Brain microvascular endothelial cell (primary cell): ENCODE data around the gene AHRR.

Experiments used
- DNase-seq: peaks from one replicate; pipeline ENCODE4 v3.0.0-alpha.2; 2020
- H3K27ac ChIP-seq: fragments of 250-450 bp; sonication (Bioruptor Pico); 2 replicates; pipeline ENCODE4 v1.5.1; 2020; ENCODE audit warnings: mild to moderate bottlenecking, moderate library complexity
- H3K27me3 ChIP-seq: fragments of 250-450 bp; sonication (Bioruptor Pico); replicated peaks from 2 replicates; pipeline ENCODE4 v1.5.1; 2020; ENCODE audit warnings: mild to moderate bottlenecking
- H3K36me3 ChIP-seq: fragments of 250-450 bp; sonication (Bioruptor Pico); replicated peaks from 2 replicates; pipeline ENCODE4 v1.5.1; 2020; ENCODE audit warnings: mild to moderate bottlenecking
- H3K4me3 ChIP-seq: 2 replicates; pipeline ENCODE4 v1.5.1; 2011; ENCODE audit warnings: low read depth, mild to moderate bottlenecking, control low read depth, low read length, moderate library complexity
- CTCF ChIP-seq: IDR thresholded peaks from 2 replicates; pipeline ENCODE4 v1.5.1; 2011; ENCODE audit warnings: low read depth, mild to moderate bottlenecking, moderate library complexity, low read length, control low read depth, inconsistent platforms; ENCODE audit errors: missing control alignments
- in situ Hi-C: cut with HindIII; loops from 2 replicates; pipeline ENCODE4 v1.10.0; 2017; ENCODE audit warnings: low sequenced_read_pairs, low pct_ligation_motif_present

The AHRR gene

GRCh38 chr5:322281-322941, 897 bp downstream of the AHRR start:
- in situ Hi-C loops = no loop called here
- TF ChIP-seq CTCF = no peak
- Histone ChIP-seq H3K4me3 (peak overlapping the region; percentile 64), H3K27me3 (peaks cover 4% of the 10 kb centered on the region), H3K27ac (no peak overlapping the region), H3K36me3 (no peaks in the 10 kb centered on the region)
- no peak for DNase-seq

DNA sequence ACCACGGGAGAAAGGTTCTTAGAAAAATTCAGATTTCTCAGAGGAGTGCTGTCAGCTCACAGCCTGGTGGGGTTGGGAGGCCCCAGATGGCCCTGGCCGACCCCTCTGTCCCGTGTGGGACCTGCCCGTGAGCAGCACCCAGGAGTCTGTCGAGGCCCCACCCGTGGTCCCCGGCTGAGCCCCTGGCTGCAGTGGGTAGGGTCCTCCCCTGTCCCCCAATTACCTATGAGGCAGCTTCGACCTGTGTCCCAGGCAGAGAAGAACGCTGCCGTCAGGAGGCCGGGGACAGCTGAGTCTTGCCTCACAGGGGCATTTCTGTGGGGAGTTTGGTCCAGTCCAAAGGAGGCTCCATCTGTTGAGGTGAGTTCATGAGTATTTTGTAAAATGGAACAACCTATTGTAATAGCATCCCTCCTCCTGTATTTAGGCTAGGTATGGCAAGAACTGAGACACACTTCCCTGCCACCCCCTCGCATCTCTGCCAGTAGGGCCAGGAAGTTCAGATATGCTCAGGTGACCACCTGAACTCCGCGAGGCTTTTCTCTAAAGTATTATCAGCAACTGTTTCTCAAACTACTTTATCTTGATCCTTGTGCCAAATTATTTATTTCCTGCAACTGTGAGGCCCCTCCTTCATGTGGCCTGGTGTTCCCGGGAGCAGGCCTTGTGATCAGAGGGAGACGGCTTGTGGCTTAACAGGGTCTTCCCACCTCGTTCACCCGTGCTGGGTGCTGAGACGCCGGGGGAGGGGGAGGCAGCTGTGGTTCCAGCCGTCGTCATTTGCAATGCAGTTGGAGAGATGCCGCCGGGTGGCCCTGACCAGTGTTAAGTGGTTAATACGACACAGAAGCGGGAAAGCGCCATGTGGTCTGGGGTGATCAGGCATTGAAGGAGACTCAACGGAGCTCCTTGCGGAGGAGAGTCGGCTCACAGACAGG, 1.7 kb downstream of the AHRR start:
- H3K4me3 ChIP-seq = peak overlapping the region; percentile 64
- TF ChIP-seq CTCF = no peak
- no peaks in the 10 kb centered on the region for H3K36me3 ChIP-seq
- H3K27me3 ChIP-seq = peaks cover 4% of the 10 kb centered on the region
- no peak overlapping the region for H3K27ac ChIP-seq
- DNase-seq = no peak
- in situ Hi-C loops = no loop called here

- Histone ChIP-seq H3K4me3 (no peak overlapping the region), H3K27me3 (peaks cover 4% of the 10 kb centered on the region)
Observed at GRCh38 chr5:324736-325612, 3.5 kb downstream of the AHRR start.

GRCh38 chr5:326109-326508, 4.6 kb downstream of the AHRR start:
- no peak for DNase-seq
- H3K27me3 ChIP-seq = no peaks in the 10 kb centered on the region
- no peaks in the 10 kb centered on the region for H3K36me3 ChIP-seq
- no peak overlapping the region for H3K27ac ChIP-seq
- no peak overlapping the region for H3K4me3 ChIP-seq
- in situ Hi-C loops = no loop called here
- no peak for TF ChIP-seq CTCF

More at GRCh38 chr5:324736-325612, 3.5 kb downstream of the AHRR start:
- TF ChIP-seq CTCF = no peak
- DNase-seq = no peak
- in situ Hi-C loops = no loop called here
- H3K36me3 ChIP-seq = no peaks in the 10 kb centered on the region
- no peak overlapping the region for H3K27ac ChIP-seq

DNA sequence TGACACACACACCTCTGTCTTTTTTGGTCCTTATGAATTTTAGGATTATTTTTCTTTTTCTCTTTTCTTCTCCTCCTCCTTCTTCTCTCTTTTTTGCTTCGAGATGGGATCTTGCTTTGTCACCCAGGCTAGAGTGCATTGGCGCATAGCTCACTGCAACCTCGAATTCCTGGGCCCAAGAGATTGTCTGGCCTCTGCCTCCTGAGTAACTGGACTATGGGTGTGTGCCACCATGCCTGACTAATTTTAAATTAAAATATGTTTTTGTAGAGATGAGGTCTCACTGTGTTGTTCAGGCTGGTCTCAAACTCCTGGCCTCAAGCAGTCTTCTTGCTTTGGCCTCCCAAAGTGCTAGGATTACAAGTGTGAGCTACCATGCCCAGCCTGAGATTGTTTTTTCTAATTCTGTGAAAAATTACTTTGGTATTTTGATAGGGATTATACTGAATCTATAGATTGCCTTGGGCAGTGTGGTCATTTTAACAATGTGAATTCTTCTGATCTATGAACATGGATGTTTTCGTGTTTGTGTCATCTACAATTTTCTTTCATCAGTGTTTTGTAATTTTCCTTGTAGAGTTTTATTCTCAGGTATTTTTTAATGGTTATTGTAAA, 7.7 kb downstream of the AHRR start:
- Histone ChIP-seq H3K27me3 (no peaks in the 10 kb centered on the region), H3K36me3 (no peaks in the 10 kb centered on the region), H3K27ac (no peak overlapping the region), H3K4me3 (no peak overlapping the region)
- in situ Hi-C loops = no loop called here
- TF ChIP-seq CTCF = no peak
- no peak for DNase-seq
